OCI-LY1 (cell line): ENCODE results near the gene LRRN3.

Experiments used
- H2AFZ ChIP-seq: fragments of 200-600 bp; sonication (generic), shearing (Covaris generic); 2 replicates; pipeline ENCODE4 v1.6.0; 2014; ENCODE audit warnings: antibody characterized with exemption, mild to moderate bottlenecking, low read length
- H3F3A ChIP-seq: fragments of 200-600 bp; sonication (generic), shearing (Covaris generic); 2 replicates; pipeline ENCODE4 v1.6.0; 2014; ENCODE audit warnings: mild to moderate bottlenecking, antibody characterized with exemption, low read length, moderate library complexity; ENCODE audit not compliant: insufficient read depth
- H3K27ac ChIP-seq: fragments of 200-600 bp; sonication (generic); 2 replicates; pipeline ENCODE4 v1.5.1; 2014; ENCODE audit warnings: low read length, mixed run types, mild to moderate bottlenecking, low read depth; ENCODE audit not compliant: poor library complexity, severe bottlenecking
- H3K27me3 ChIP-seq: fragments of 200-600 bp; sonication (generic); 2 replicates; pipeline ENCODE4 v1.6.0; 2014; ENCODE audit warnings: antibody characterized with exemption, mild to moderate bottlenecking, low read length, moderate library complexity; ENCODE audit not compliant: insufficient read depth
- H3K36me3 ChIP-seq: fragments of 200-600 bp; sonication (generic); 2 replicates; pipeline ENCODE4 v1.6.1; 2014; ENCODE audit warnings: mild to moderate bottlenecking, antibody characterized with exemption, low read length, moderate library complexity, mixed read lengths; ENCODE audit not compliant: insufficient read depth
- H3K4me1 ChIP-seq: fragments of 200-600 bp; sonication (generic); 2 replicates; pipeline ENCODE4 v1.5.1; 2014; ENCODE audit warnings: mild to moderate bottlenecking, low read length, moderate library complexity; ENCODE audit not compliant: insufficient read depth, severe bottlenecking
- H3K4me2 ChIP-seq: fragments of 200-600 bp; sonication (generic), shearing (Covaris generic); 2 replicates; pipeline ENCODE4 v1.6.1; 2014; ENCODE audit warnings: low read length
- H3K4me3 ChIP-seq: fragments of 200-600 bp; sonication (generic); 2 replicates; pipeline ENCODE4 v1.5.1; 2014; ENCODE audit warnings: low read length, low read depth, mild to moderate bottlenecking, mixed read lengths; ENCODE audit not compliant: poor library complexity, severe bottlenecking
- H3K79me2 ChIP-seq: fragments of 200-600 bp; shearing (Covaris generic); 2 replicates; pipeline ENCODE4 v1.6.1; 2016; ENCODE audit warnings: mixed run types, low read length, mixed read lengths; ENCODE audit not compliant: insufficient read depth
- H3K9ac ChIP-seq: fragments of 200-600 bp; sonication (generic), shearing (Covaris generic); 2 replicates; pipeline ENCODE4 v1.6.1; 2014; ENCODE audit warnings: mild to moderate bottlenecking, low read length, mixed read lengths
- H3K9me2 ChIP-seq: fragments of 200-600 bp; sonication (generic), shearing (Covaris generic); 2 replicates; pipeline ENCODE4 v1.6.1; 2014; ENCODE audit warnings: low read depth, mild to moderate bottlenecking, low read length, mixed read lengths
- H3K9me3 ChIP-seq: fragments of 200-600 bp; shearing (Covaris generic); 2 replicates; pipeline ENCODE4 v1.6.1; 2014; ENCODE audit warnings: low read length, mixed read lengths
- H4K20me1 ChIP-seq: fragments of 200-600 bp; sonication (generic), shearing (Covaris generic); 2 replicates; pipeline ENCODE4 v1.6.0; 2016; ENCODE audit warnings: mild to moderate bottlenecking, low read length; ENCODE audit not compliant: insufficient read depth
- EZH2 ChIP-seq: fragments of 200-600 bp; sonication (generic), shearing (Covaris generic); IDR thresholded peaks from 2 replicates; pipeline ENCODE4 v1.8.0; 2017; ENCODE audit warnings: borderline replicate concordance, mixed run types, mild to moderate bottlenecking, antibody characterized with exemption, low read length, moderate library complexity, mixed read lengths
- TF ChIP-seq, protein P1 (sequence below): fragments of 200-600 bp; sonication (generic), shearing (Covaris generic); IDR thresholded peaks from 2 replicates; pipeline ENCODE4 v1.5.1; 2017; ENCODE audit warnings: mild to moderate bottlenecking, antibody characterized with exemption, low read length, moderate library complexity, mixed read lengths

Gene LRRN3

GRCh38 chr7:111091593-111092358 lies 849 bp downstream of the LRRN3 start:
- Histone ChIP-seq H3K4me2 (peak overlapping the region; percentile 57), H3K36me3 (no peaks in the 10 kb centered on the region), H3K79me2 (peaks cover 14% of the 10 kb centered on the region), H3K9me2 (no peaks in the 10 kb centered on the region), H4K20me1 (no peaks in the 10 kb centered on the region), H3K4me1 (peaks cover 73% of the 10 kb centered on the region), H3K9me3 (no peaks in the 10 kb centered on the region), H3K27ac (peak overlapping the region; percentile 56), H3K4me3 (peak overlapping the region; percentile 58), H2AFZ (no peak overlapping the region), H3F3A (no peaks in the 10 kb centered on the region), H3K27me3 (no peaks in the 10 kb centered on the region), H3K9ac (peak overlapping the region; percentile 51)
- TF ChIP-seq EZH2 = no peak
- TF ChIP-seq, protein P1, sequence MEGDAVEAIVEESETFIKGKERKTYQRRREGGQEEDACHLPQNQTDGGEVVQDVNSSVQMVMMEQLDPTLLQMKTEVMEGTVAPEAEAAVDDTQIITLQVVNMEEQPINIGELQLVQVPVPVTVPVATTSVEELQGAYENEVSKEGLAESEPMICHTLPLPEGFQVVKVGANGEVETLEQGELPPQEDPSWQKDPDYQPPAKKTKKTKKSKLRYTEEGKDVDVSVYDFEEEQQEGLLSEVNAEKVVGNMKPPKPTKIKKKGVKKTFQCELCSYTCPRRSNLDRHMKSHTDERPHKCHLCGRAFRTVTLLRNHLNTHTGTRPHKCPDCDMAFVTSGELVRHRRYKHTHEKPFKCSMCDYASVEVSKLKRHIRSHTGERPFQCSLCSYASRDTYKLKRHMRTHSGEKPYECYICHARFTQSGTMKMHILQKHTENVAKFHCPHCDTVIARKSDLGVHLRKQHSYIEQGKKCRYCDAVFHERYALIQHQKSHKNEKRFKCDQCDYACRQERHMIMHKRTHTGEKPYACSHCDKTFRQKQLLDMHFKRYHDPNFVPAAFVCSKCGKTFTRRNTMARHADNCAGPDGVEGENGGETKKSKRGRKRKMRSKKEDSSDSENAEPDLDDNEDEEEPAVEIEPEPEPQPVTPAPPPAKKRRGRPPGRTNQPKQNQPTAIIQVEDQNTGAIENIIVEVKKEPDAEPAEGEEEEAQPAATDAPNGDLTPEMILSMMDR = no peak

- no peak overlapping the region for H2AFZ ChIP-seq
- peak overlapping the region; percentile 58 for H3K4me3 ChIP-seq
- no peaks in the 10 kb centered on the region for H3F3A ChIP-seq
- H3K4me1 ChIP-seq = peaks cover 79% of the 10 kb centered on the region
- peak overlapping the region; percentile 51; the same call in 1 of the 2 replicates for H3K9ac ChIP-seq
- TF ChIP-seq, protein P1 = no peak
- no peak for TF ChIP-seq EZH2
- no peaks in the 10 kb centered on the region for H4K20me1 ChIP-seq
- H3K79me2 ChIP-seq = peaks cover 14% of the 10 kb centered on the region
- H3K4me2 ChIP-seq = peak overlapping the region; percentile 57
- H3K27me3 ChIP-seq = no peaks in the 10 kb centered on the region
- no peaks in the 10 kb centered on the region for H3K9me3 ChIP-seq
- no peaks in the 10 kb centered on the region for H3K9me2 ChIP-seq
- H3K27ac ChIP-seq = peak overlapping the region; percentile 56
- H3K36me3 ChIP-seq = no peaks in the 10 kb centered on the region
Measured at GRCh38 chr7:111092406-111093236, 1.7 kb downstream of the LRRN3 start.

DNA sequence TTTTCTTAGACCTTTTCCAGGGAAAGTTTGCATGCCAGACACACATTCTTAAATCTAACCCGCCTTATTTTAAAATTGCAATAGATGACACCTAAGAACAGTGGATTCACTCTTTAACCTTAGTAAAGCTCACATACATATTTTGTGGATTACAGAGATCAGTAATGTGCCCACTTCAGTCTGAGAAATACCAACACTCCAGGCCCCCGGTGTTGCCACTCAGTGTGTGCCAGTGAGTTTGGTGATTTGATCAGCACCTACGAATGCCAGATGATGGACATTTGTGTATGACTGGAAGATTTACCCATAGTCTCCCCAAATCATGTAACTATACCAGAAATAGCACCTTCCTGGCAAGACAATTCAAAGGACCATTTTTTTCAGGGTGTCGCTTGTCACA lies 2.6 kb downstream of the LRRN3 start:
- peak overlapping the region; percentile 51 for H3K9ac ChIP-seq
- H3K79me2 ChIP-seq = peaks cover 14% of the 10 kb centered on the region
- no peaks in the 10 kb centered on the region for H3K27me3 ChIP-seq
- no peaks in the 10 kb centered on the region for H3K9me2 ChIP-seq
- H3K27ac ChIP-seq = peak overlapping the region; percentile 56
- H3K36me3 ChIP-seq = no peaks in the 10 kb centered on the region
- no peaks in the 10 kb centered on the region for H3F3A ChIP-seq
- TF ChIP-seq EZH2 = no peak
- H4K20me1 ChIP-seq = no peaks in the 10 kb centered on the region
- H3K9me3 ChIP-seq = no peaks in the 10 kb centered on the region
- peak overlapping the region; percentile 57 for H3K4me2 ChIP-seq
- no peak overlapping the region for H2AFZ ChIP-seq
- H3K4me3 ChIP-seq = peak overlapping the region; percentile 58
- peaks cover 87% of the 10 kb centered on the region for H3K4me1 ChIP-seq
